OCI-M1 (cell line): Measurements from ENCODE around the gene PDE6G.
"Not testable (repeated sequence)": the region's sequence is repeated elsewhere in the genome, so short reads cannot be mapped to it uniquely, and the experiment has no call there.

Source experiments
- DNase-seq: peaks from one replicate; lab custom pipeline; 2025; lab: John Stamatoyannopoulos, UW

PDE6G gene

GRCh38 chr17:81635431-81635830 lies 20.9 kb downstream of the PDE6G start:
- no peak for DNase-seq

DNA sequence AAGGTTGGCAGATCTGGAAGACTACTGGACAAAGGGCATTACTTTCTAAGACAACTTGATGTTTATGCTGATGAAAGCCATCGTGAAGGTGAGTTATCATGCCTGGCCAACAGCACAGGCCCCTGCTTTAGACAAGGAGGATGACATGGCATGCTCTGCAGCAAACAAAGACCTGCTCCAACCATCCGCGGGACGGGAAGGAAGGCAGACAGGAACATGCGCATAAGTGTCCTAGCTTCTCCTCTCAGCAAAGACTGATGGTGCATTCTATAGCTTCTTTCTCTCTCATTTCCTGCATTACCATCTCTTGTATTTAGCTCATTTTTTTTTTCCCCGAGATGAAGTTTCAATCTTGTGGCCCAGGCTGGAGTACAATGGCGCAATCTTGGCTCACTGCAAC lies 24.9 kb downstream of the PDE6G start:
- DNase-seq = no peak

GRCh38 chr17:81630274-81630673 lies 26.1 kb downstream of the PDE6G start:
- no peak for DNase-seq

DNA sequence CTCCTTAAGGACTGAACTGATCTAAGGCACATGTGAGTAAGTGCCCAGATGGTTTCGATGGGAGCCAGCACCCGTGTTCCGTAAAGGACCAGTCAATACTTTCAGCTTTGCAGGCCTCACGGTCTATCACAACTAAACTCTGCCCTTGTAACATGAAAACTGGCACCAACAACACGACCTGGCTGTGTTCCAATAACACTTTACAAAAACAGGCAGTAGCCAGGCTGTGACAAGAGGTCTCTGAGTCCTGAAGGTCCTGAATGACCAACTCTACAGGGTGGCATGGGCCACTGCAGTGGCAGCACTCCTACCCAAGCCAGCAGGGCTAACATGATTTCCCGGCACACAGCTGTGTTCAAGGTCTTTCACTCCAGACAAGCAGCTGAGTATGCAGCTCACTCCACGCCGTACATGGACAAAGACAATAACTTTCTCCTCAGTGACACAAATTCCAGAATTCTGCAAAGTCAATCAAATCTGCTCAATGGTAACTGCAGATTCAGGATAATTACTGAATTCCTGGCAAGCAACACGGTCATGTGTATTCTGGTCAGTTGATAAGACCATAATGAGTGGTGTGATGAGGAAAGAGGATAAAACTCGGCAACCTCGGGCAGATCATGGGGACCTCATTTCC lies 34.7 kb downstream of the PDE6G start:
- DNase-seq = no peak

DNA sequence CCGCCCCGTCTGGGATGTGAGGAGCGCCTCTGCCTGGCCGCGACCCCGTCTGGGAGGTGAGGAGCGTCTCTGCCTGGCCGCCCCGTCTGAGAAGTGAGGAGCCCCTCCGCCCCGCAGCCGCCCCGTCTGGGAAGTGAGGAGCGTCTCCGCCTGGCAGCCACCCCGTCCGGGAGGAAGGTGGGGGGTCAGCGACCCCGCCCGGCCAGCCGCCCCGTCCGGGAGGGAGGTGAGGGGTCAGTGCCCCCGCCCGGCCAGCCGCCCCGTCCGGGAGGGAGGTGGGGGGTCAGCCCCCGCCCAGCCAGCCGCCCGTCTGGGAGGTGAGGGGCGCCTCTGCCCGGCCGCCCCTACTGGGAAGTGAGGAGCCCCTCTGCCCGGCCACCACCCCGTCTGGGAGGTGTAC lies 38.0 kb downstream of the PDE6G start:
- DNase-seq = not testable (repeated sequence)

GRCh38 chr17:81616877-81617276 lies 39.5 kb downstream of the PDE6G start:
- no peak for DNase-seq

DNA sequence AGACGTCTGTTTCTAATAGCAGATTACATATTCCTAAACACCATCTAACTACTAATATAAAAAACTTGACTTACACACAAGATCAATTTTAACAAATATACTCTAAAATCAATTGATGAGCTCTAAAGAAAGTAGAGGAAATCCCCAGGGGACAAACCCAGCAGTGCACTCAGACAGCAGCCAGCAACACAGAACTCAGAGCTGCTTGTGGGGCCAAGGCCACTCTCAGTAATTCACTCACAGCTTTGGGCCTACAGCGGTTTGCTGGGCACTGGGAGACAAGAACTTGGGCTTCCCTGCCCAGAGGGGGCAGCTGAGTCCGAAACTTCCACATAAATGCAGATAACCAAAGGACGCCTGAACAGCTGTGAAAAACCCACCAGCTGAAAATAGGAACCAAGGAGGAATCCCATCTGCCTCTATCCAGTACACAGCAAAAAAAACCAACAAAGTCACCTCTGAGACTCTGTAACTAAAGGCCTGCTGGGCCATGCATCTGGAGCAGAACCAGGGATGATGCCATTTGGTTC lies 40.9 kb downstream of the PDE6G start:
- no peak for DNase-seq

DNA sequence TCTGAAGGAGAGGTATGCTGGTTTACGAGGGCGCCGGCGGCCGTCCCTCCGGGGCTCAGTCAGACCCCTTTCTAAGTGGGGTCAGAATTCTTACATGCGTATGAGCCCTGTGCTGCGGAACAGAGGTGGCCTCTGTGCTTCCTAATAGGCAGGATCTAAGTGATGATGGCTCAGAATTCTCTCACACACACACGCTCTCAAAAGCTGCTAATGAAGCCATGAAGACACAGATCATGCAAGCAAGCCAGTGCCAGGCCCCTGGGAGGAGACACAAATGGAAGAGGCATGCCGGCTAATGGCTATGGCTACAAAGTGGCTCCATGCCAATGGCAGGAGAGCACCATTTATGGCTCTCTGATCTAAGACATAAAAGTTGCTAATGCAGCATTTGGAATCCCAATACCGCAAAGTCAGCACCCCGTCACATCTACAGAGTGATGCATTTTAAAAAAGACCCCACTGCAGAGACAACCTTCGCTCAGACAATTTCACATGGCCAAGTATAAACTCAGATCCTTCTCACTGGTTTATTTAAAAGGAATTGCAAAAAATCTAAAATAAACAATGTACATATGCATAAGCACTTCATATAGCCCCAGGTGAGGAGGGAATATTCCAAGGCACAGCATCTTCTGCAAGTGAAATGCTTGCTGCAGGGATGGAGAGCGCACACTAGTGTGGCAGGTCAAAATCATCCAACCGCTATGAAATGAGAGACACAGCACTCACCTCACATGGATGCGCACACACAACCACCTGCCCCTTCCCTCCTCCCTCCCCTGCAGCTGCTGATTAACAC lies 44.0 kb downstream of the PDE6G start:
- DNase-seq = no peak

- DNase-seq = no peak
Measured at GRCh38 chr17:81609541-81610311, 46.6 kb downstream of the PDE6G start.

GRCh38 chr17:81608605-81609004 lies 47.7 kb downstream of the PDE6G start:
- no peak for DNase-seq

DNA sequence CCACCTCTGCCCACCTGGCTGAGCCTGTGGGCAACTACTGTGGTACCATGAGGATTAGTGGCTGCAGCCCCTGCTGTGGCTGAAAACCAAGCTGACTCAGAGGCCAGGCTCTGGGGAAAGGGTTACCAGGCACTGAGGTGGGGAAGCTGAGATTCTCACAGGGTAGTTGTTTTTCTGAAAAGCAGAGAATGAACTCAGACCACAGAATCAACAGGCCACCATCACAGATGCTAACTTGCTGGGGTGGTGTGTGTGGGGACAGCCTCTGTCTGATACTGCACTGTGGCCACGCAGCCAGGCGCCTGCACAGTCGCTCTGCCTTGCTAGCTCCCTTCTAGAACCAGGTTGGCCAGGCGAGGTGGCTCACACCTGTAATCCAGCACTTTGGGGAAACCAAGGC lies 48.3 kb downstream of the PDE6G start:
- DNase-seq = no peak

GRCh38 chr17:81607431-81607830 lies 48.9 kb downstream of the PDE6G start:
- DNase-seq = no peak

GRCh38 chr17:81603846-81604610 lies 52.3 kb downstream of the PDE6G start:
- DNase-seq = no peak

GRCh38 chr17:81601525-81602120 lies 54.7 kb downstream of the PDE6G start:
- DNase-seq = peak; percentile 70
